HG03103 (cell line): Measurements from ENCODE around the gene ARL2.

ENCODE experiments used
- ATAC-seq: cut with Tn5 transposase; IDR thresholded peaks from one replicate; pipeline ENCODE4 v1.9.1; 2021; ENCODE audit warnings: low read depth; ENCODE audit not compliant: unreplicated experiment

Gene ARL2

GRCh38 chr11:65043881-65044501 is 30.0 kb downstream of the ARL2 start:
- ATAC-seq, result no peak

DNA sequence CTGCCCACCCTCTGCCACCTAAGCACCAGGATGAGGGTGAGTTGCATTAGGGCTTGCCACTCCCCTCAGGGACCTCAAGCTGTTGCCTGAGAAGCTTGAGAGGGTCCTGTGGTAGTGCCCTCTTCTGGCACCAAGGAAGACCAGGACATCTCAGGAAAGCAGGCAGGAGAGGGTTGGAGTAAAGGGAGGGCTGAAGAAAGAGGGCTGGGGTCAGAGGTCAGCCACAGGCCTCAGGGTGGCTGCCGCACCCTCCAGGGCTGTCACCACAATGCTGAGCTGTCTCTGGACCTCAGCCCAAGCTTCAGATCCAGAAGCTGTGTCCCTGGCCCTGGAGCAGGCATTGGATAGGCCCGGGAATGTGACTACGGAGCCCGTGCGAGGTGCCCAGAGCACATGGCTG is 31.1 kb downstream of the ARL2 start:
- no peak for ATAC-seq

DNA sequence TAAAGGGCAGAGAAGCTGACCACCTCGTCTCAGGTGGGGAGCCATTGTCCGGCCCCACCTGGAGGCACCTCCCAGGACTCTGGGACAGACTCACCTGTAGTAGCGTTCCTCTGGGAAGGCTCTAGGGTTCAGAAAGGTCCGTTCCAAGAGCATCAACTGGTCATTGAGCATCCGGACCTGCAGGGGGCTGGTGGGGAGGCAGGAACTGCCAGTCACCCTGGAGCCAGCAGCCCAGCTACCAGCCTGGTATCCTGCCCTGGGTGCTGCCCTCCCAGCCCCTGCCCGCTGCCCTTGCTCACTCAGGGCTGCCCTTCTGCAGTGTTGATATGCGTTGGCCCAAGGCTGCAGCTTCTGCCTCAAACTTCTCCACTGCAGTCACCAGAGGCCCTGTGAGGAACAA is 31.8 kb downstream of the ARL2 start:
- ATAC-seq, result no peak

- ATAC-seq, result no peak
Measured at GRCh38 chr11:65047581-65048422, 33.8 kb downstream of the ARL2 start.

DNA sequence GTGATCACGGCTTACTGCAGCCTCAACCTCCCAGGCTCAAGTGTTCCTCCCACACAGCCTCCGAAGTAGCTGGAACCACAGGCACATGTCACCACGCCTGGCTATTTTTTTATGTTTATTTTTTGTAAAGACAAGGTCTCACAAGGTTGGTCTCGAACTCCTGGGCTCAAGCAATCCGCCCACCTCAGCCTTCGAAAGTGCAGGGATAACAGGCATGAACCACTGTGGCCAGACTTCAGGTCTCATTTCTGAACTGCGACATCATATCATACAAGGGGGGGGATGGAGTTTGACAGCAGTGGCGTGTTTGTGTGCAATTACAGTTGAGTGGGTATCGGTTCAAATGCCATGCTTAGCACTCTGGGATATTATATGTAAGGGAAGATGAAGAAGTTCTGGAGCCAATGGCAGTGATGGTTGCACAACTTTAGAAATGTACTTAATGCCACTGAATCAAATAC is 37.5 kb downstream of the ARL2 start:
- no peak for ATAC-seq

DNA sequence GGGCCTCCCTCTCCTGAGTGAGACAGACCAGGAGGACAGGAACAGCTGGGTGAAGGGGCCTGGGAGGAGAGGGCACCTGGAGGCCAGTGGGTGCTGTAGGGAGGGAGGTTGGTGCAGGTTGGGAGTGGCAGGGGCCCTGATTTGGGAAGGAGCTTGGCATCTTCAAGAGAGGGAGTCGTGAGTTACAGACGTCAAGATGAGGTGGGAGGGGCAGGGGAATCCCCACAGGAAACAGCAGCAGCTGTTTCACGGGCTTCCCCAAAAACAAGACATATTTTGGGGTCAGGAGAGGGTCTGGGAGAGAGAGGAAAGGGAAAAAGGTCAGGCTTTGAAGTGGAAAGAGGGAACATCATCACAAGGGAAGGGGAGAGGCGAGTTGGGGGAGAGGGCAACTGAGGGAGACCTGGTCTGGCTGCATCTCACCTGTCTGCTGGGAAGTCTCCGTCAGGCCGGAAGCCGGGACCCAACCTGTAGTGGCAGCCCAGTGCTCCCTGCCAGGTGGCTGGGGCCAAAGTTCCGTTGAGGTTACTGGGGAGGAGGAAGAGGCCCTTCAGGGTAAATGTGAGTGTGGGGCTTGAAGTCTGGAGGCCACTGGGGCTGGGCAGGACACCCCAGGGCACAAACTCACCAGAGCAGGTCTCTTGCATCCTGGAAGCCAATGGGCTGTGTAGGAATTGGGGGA is 40.0 kb downstream of the ARL2 start:
- no peak for ATAC-seq

DNA sequence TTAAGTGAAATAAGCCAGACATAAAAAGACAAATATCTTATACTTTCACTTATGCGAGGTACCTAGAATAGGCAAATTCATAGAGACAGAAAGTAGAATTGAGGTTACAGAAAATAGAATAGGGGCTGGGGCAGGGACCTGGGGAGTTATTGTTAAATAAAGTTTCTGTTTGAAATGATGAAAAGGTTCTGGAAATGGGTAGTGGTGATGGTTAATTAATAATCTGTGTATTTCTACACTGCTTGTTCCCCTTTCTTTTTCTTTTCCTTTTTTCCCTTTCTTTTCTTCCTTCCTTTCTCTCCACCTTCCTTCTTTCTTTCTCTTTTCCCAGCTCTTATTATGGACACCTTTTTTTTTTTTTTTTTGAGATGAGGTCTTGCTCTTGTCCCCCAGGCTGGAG is 41.6 kb downstream of the ARL2 start:
- ATAC-seq, result no peak

DNA sequence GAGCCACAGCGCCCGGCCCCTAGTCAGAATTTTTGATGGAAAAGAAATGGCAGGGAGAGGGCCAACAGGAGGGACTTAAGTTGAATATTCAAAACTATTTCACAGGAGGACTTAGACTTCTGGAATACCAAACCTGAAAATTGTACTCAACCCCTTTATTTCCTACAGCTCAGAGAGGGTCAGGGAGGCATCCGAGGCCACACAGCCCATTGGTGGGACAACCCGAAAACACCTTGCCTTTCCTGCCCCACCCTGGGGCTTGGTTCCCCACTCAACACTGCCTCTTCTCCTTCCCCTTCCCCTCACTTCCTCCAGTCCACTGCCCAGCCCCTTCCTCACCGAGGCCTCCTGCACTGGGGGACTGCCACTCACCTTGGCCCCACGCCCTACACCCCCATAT is 43.0 kb downstream of the ARL2 start:
- no peak for ATAC-seq

DNA sequence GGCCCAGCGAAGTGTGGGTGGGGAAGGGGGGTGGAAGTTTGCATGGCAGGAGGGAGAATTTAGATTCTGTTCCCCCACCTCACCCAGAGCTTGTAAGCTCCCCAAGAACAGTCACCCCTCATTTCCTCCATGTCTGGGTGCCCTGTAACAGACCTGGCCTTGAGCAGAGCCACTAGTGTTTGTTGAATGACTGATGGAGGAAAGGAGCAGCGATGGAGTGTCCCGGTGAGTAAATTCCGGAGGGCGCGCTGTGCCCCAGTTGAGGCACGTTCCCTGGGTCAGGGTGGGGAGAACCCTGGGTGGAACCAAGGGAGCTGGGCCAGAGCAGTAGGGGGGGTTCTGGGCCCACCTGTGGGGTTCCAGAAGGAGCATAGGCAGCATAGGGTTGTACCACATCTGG is 43.6 kb downstream of the ARL2 start:
- ATAC-seq, result no peak

DNA sequence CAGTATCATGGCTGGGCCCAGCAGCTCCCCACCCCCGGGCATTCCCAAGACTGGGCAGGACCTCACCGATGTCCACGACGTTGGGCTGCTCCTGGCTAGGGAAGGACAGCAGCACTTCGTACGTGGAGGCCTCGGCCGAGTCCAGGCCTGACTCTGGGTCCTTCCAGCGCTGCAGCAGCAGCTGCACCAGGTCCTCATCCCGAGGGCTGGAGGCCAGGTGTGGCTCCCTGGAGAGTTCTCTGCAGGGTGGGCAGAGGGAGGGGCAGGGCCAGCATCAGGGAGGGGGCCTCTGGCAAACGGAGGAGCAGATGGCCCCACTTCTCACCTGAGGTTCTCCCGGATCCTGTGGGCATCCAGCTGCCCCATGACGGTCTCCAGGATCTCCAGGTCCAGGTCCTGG is 44.1 kb downstream of the ARL2 start:
- ATAC-seq, result no peak

DNA sequence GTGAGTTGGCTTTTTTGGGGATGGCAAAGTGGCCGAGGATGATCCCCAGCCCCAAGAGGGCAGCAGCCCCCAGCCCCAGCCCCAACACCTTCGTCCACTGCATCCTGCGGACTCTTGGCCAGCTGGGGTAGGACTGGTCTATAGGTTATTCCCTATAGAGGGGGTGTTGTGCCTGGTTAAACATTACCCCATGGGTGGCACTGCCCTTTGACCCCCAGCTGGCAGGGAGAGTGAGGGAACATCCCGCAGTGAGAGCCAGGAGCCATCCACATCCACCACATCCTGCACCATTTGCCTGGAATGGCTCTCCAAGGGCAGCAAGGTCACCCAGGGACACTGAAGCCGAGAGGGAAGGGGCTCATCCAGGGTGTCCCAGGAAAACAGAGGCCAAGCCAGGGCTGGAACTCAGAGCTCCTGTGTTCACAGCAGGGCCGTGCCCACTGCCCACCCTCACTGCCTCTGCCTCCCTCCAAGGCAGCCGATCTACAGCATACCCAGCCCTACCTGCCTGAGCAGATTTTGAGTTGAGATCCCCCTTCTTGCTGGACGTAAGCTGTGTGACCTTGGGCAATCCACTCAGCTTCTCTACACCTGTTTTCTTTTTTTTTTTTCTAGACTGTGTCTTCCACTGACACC is 44.6 kb downstream of the ARL2 start, which contains the start of gene NAALADL1:
Gene NAALADL1, minus strand, starts transcription at position 135 of the 636 bp plus-strand sequence. Its CDS starts 32 bp downstream, at position 103.
- ATAC-seq, result no peak

DNA sequence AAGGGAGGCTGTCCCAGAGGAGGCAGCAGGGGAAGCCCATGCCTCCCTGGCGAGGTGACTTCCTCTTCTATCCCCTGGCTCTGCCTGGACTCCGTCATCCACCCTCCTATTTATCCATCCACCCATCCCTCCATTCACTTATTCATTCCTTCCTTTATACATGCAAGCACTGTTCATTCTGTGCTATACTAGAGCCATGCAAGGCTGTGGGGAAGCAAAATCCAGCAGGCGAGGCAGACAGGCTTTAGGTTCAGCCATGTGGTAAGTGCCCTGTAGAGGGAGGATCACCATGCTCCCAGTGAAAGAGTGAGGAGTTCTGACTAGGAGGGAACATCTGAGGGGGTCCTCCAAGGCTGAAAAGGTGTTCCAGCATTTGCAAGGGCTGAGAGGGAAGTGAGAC is 45.6 kb downstream of the ARL2 start:
- no peak for ATAC-seq

DNA sequence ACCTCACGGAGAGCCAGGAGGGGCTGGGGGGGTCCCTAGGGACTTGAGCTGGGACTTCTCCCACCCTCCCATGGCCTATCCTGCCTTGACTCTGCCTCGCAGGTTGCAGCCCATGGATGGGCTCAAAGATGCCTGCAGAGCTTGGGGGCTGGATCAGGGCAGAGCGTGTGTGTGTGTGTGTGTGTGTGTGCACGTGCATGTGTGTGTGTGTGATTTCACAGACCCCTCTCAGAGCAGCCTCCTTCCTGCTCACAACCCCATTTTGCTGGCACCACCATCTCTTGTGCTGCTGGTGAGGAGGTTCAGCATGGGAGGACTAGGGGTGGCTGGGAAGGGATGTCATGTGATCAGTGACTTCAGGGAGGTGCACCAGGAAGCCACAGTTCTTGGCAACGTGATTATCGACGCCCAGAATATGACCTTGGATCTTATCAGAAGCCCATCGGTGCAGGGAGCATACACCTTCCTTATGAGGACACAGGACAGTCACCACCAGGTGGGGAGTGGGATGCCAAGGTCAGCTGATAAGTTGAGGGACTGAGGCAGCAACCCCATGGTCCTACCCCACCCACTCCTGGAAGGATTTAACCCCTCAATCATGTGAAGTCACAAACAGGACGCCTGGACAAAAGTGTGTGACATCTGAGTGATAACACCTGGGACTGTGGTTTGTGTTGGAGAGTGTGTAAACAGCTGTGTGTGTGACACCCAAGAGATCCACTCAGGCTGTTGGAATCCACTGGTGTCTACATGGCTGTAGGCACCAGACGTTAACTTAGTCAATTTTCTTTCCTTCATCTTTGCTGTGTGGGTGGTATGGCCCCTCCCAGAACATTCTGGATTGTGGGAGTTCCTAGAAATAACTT is 46.2 kb downstream of the ARL2 start:
- ATAC-seq, result no peak

DNA sequence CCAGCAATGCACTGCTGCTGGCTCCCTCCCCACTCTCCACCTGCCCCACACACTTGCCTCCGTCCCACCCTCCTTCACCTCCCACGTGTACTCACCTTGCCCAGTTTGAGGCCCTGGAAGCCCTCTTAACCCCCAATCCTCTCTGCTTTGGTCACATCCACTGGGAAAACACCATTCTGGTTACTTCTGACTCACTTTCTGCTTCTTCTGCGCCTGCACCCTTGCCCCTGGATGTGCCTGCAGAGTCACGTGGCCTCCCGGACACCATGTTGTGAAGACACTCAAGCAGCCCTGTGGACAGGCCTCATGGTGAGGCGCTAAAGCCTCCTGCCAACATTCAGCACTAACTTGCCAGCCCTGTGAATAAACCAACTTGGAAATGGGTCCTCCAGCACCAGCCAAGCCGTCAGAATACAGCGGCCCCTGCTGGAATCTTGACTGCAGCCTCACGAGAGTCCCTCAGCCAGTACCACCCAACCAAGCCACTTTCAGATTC is 47.0 kb downstream of the ARL2 start:
- no peak for ATAC-seq

- ATAC-seq, result no peak
Measured at GRCh38 chr11:65063532-65063931, 49.6 kb downstream of the ARL2 start.

GRCh38 chr11:65064847-65065240 is 50.9 kb downstream of the ARL2 start:
- no peak for ATAC-seq

DNA sequence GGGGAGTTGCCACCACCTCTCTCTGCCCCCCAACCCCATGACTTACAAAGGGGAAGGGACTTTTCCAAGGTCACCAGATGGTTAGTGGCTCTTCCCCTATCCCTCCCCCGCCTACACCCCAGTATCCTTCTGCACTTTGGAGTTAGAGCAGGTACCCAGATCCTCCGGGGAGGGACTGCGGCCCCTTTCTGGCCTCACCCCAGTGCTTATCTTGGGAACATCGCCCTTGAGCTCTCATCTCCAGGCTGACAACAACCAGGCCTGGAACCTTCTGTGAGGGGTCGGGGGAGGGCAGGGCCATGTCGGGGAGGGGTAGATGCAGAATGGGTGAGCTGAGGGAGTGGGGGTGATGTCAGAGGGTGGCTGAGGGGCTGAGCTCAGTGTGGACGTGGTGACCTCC is 51.9 kb downstream of the ARL2 start:
- no peak for ATAC-seq

DNA sequence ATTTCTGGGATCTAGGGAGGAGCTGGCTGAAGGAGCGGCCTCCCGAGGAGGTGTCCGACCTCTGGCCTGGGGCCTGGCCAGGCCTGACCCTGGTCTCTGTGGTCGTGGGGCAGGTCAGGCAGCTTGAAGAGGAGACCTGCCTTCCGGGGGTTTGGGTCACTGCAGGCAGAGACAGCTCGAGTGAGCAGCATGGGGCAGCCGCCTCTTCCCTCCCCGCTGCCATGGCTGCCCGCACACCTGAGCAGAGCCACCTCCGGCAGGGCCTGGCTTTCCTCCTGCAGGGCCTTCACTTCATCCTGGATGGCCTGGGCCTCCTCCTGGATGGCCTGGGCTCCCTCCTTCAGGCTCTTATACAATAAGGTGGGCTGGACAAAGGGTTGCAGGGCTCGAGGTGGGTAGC is 52.4 kb downstream of the ARL2 start:
- no peak for ATAC-seq

DNA sequence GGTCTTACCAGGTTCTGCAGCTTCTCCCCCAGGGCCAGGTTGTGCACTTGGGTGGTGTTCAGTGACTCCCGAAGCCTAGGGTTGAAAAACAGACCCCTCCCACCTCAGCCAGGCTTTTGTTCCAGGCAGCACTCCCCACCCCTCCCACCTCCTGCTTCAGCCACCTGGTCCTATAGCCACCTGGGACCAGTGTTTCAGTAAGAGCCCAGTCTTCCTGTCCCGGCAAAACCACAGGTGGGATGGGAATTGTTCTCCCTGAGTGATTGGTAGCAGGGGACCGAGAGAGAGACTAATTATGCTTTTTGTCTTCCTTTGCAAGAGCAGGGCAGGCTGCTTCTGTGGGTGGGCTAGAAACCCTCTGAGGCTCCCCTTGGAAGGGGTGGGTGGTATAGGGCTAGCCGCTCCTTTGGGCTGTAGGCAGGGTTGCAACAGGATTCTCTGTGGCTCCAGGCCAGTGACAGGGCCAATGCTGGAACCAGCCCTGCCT is 52.9 kb downstream of the ARL2 start:
- ATAC-seq, result no peak

DNA sequence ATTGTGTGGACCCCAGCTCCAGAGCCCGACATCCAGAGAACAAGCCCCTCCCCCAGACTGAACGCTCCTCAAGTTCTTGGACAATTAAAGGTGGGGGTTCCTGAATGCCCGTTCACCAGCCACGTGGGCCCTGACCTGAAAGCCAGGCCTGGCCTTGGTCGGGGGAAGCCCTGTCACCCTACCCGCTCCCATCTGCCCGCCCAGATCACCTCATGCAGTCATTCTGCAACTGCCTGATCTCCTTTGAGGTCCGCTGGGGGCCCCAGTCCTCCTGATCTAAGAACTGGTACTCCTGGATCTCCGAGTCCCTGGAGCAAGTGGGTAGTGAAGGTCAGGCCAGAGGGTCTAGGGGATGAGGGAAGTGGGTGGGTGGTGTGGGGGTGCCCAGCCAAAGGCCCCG is 53.5 kb downstream of the ARL2 start:
- no peak for ATAC-seq
